SK-N-SH (cell line): Measurements from ENCODE around the gene DSP. TPM values are rescaled to one million over a fixed set of nuclear protein-coding genes. Genes with fewer than 3 reads are reported as not detected.

ENCODE experiments used
- CTCF ChIA-PET: fragments of 300-600, 350-600 bp; formaldehyde crosslinking; extraction: SDS; loops from one replicate; lab custom pipeline; 2021; lab: Yijun Ruan, JAX
- POLR2A ChIA-PET: fragments of 350-600 bp; sonication (Branson Sonifier 250); formaldehyde crosslinking; extraction: SDS; loops from one replicate; lab custom pipeline; 2020; ENCODE audit warnings: antibody characterized with exemption, inconsistent platforms; lab: Yijun Ruan, JAX
- DNase-seq: peaks from one replicate; pipeline ENCODE4 v3.0.0; 2012
- H2AFZ ChIP-seq: fragments of 200-600 bp; sonication (generic); 2 replicates; pipeline ENCODE4 v1.8.1; 2016; ENCODE audit warnings: antibody characterized with exemption, mild to moderate bottlenecking, low read depth
- H3F3A ChIP-seq: fragments of 200-600 bp; sonication (generic); replicated peaks from 2 replicates; pipeline ENCODE3; 2016; ENCODE audit warnings: antibody characterized with exemption, mild to moderate bottlenecking; ENCODE audit not compliant: insufficient read depth
- H3K27ac ChIP-seq, 2 experiments: fragments of 200-500 bp in 1 of 2; fragments of 200-600 bp in 1 of 2; sonication (Bioruptor generic) in 1 of 2; sonication (generic), shearing (Covaris generic) in 1 of 2; 2 replicates each; pipeline versions ENCODE4 v1.5.1 to v1.6.1; 2014 to 2016; ENCODE audit warnings: low read depth in 2 of 2, inconsistent platforms in 1 of 2, low read length in 1 of 2, mild to moderate bottlenecking in 1 of 2, mixed read lengths in 1 of 2
- H3K27me3 ChIP-seq: fragments of 200-600 bp; sonication (generic), shearing (Covaris generic); 2 replicates; pipeline ENCODE4 v1.6.1; 2016; ENCODE audit warnings: mixed run types; ENCODE audit not compliant: insufficient read depth
- H3K36me3 ChIP-seq, 2 experiments: fragments of 200-500 bp in 1 of 2; fragments of 200-600 bp in 1 of 2; sonication (Bioruptor generic) in 1 of 2; sonication (generic) in 1 of 2; replicated peaks in 1 of 2; 2 replicates each; pipeline versions ENCODE3 to v1.5.1; 2014 to 2016; ENCODE audit warnings: low read length in 1 of 2, mild to moderate bottlenecking in 1 of 2; ENCODE audit not compliant: insufficient read depth in 2 of 2, control insufficient read depth in 1 of 2
- H3K4me1 ChIP-seq, 2 experiments: fragments of 200-500 bp in 1 of 2; fragments of 200-600 bp in 1 of 2; sonication (Bioruptor generic) in 1 of 2; sonication (generic), shearing (Covaris generic) in 1 of 2; 2 replicates each; pipeline versions ENCODE4 v1.5.1 to v1.6.1; 2014 to 2016; ENCODE audit warnings: low read depth in 1 of 2, low read length in 1 of 2, mixed run types in 1 of 2; ENCODE audit not compliant: insufficient read depth in 2 of 2, control insufficient read depth in 1 of 2
- H3K4me2 ChIP-seq: fragments of 200-600 bp; sonication (generic), shearing (Covaris generic); 2 replicates; pipeline ENCODE4 v1.6.1; 2017; ENCODE audit warnings: mixed run types
- H3K4me3 ChIP-seq, 2 experiments: fragments of 200-500 bp in 1 of 2; fragments of 200-600 bp in 1 of 2; sonication (Bioruptor generic) in 1 of 2; sonication (generic), shearing (Covaris generic) in 1 of 2; 2 replicates each; pipeline versions ENCODE4 v1.5.1 to v1.8.1; 2014 to 2016; ENCODE audit warnings: low read depth in 2 of 2, inconsistent platforms in 1 of 2, low read length in 1 of 2, mild to moderate bottlenecking in 1 of 2, mixed read lengths in 1 of 2, moderate library complexity in 1 of 2
- H3K79me2 ChIP-seq: fragments of 200-600 bp; sonication (generic); 2 replicates; pipeline ENCODE4 v1.8.1; 2017; ENCODE audit warnings: mild to moderate bottlenecking; ENCODE audit not compliant: insufficient read depth
- H3K9ac ChIP-seq: fragments of 200-600 bp; sonication (generic); 2 replicates; pipeline ENCODE4 v1.6.1; 2017; ENCODE audit warnings: mixed run types
- H3K9me2 ChIP-seq: fragments of 200-600 bp; sonication (generic); 2 replicates; pipeline ENCODE4 v1.6.1; 2017; ENCODE audit warnings: mixed run types
- H3K9me3 ChIP-seq: fragments of 200-600 bp; sonication (generic); 2 replicates; pipeline ENCODE4 v1.6.1; 2017; ENCODE audit warnings: mixed run types, mild to moderate bottlenecking, moderate library complexity
- H4K20me1 ChIP-seq: fragments of 200-600 bp; sonication (generic); 2 replicates; pipeline ENCODE4 v1.6.1; 2017; ENCODE audit warnings: mild to moderate bottlenecking, mixed run types; ENCODE audit not compliant: insufficient read depth
- CHD2 ChIP-seq: fragments of 150-350 bp; IDR thresholded peaks from 2 replicates; pipeline ENCODE4 v1.6.1; 2018; ENCODE audit warnings: low read length; ENCODE audit not compliant: partially characterized antibody
- ELF1 ChIP-seq: IDR thresholded peaks from 2 replicates; pipeline ENCODE4 v1.4.0; 2012
- FOXJ3 ChIP-seq: sonication (generic); formaldehyde crosslinking; IDR thresholded peaks from 2 replicates; pipeline ENCODE4 v1.5.1; 2020; ENCODE audit warnings: mild to moderate bottlenecking, missing genetic modification reagents
- FOXM1 ChIP-seq: IDR thresholded peaks from 2 replicates; pipeline ENCODE4 v1.4.0; 2012; ENCODE audit warnings: low read depth, mild to moderate bottlenecking
- MXI1 ChIP-seq: IDR thresholded peaks from 2 replicates; pipeline ENCODE4 v1.6.1; 2012; ENCODE audit warnings: mild to moderate bottlenecking, low read depth, low read length, improper control_type of control experiment
- NFIC ChIP-seq: IDR thresholded peaks from 2 replicates; pipeline ENCODE4 v1.4.0; 2012; ENCODE audit warnings: borderline replicate concordance
- NRF1 ChIP-seq: IDR thresholded peaks from 2 replicates; pipeline ENCODE4 v1.6.1; 2012; ENCODE audit warnings: low read depth, mild to moderate bottlenecking, low read length
- POLR2AphosphoS5 ChIP-seq: IDR thresholded peaks from 2 replicates; pipeline ENCODE4 v1.6.1; 2012; ENCODE audit warnings: low read depth, low read length
- RAD21 ChIP-seq: IDR thresholded peaks from 2 replicates; pipeline ENCODE4 v1.6.1; 2012; ENCODE audit warnings: mild to moderate bottlenecking, low read length
- REST ChIP-seq: IDR thresholded peaks from 2 replicates; pipeline ENCODE4 v1.6.1; 2012; ENCODE audit warnings: mild to moderate bottlenecking, low read depth, low read length, moderate library complexity
- RFX5 ChIP-seq: IDR thresholded peaks from 2 replicates; pipeline ENCODE4 v1.6.1; 2012; ENCODE audit warnings: mild to moderate bottlenecking, improper control_type of control experiment, low read length
- RXRA ChIP-seq: IDR thresholded peaks from 2 replicates; pipeline ENCODE4 v1.4.0; 2012; ENCODE audit warnings: low read depth, mild to moderate bottlenecking, borderline replicate concordance
- SIN3A ChIP-seq: IDR thresholded peaks from 2 replicates; pipeline ENCODE4 v1.6.1; 2012; ENCODE audit warnings: low read depth, mild to moderate bottlenecking, low read length, moderate library complexity, borderline replicate concordance
- TAF1 ChIP-seq: IDR thresholded peaks from 2 replicates; pipeline ENCODE4 v1.6.1; 2012; ENCODE audit warnings: low read depth, mild to moderate bottlenecking, low read length, moderate library complexity, borderline replicate concordance
- TEAD4 ChIP-seq: IDR thresholded peaks from 2 replicates; pipeline ENCODE4 v1.4.0; 2012; ENCODE audit warnings: mild to moderate bottlenecking, borderline replicate concordance; ENCODE audit not compliant: insufficient read depth
- ZBTB33 ChIP-seq: IDR thresholded peaks from 2 replicates; pipeline ENCODE4 v1.4.0; 2012; ENCODE audit warnings: low read depth, borderline replicate concordance
- WGBS: methylation state at CpG from one replicate; pipeline ENCODE4 v1.1.6; 2017; ENCODE audit warnings: low lambda C conversion rate; 5-methylcytosine and 5-hydroxymethylcytosine counted together
- polyA plus RNA-seq, 3 experiments: library from polyadenylated mRNA; depleted of rRNA; stranded (reverse); fragments of >200 nt; gene quantifications; 2 replicates each; pipeline ENCODE4 v1.2.3, GENCODE V29; 2012
- TF ChIP-seq, protein P1 (sequence below): IDR thresholded peaks from 2 replicates; pipeline ENCODE4; 2012
- TF ChIP-seq, protein P2 (sequence below): fragments of 150-350 bp; IDR thresholded peaks from 2 replicates; pipeline ENCODE4 v1.6.1; 2017; ENCODE audit warnings: antibody characterized with exemption, low read length, low read depth, borderline replicate concordance

The DSP gene
- polyA plus RNA-seq, 1 of the 3 experiments (the other 2 are of a cell fraction), result 0.02 TPM

GRCh38 chr6:7572213-7572943 lies 30.9 kb downstream of the DSP start (continued):
- no peak for TF ChIP-seq MXI1
- TF ChIP-seq FOXM1, result no peak
- no peak for TF ChIP-seq REST
- no peak for TF ChIP-seq TAF1
- no peak for TF ChIP-seq ELF1
- no peak for TF ChIP-seq SIN3A
- TF ChIP-seq, protein P1, sequence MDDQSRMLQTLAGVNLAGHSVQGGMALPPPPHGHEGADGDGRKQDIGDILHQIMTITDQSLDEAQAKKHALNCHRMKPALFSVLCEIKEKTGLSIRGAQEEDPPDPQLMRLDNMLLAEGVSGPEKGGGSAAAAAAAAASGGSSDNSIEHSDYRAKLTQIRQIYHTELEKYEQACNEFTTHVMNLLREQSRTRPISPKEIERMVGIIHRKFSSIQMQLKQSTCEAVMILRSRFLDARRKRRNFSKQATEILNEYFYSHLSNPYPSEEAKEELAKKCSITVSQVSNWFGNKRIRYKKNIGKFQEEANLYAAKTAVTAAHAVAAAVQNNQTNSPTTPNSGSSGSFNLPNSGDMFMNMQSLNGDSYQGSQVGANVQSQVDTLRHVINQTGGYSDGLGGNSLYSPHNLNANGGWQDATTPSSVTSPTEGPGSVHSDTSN, result no peak
- TF ChIP-seq FOXJ3 (CRISPR knock-in tag), result no peak

GRCh38 chr6:7574500-7574899 lies 33.0 kb downstream of the DSP start:
- no peaks in the 10 kb centered on the region for H3K9me2 ChIP-seq
- no peaks in the 10 kb centered on the region for H3K79me2 ChIP-seq
- 11% methylated on average over 2 of the region's 2 CpGs for WGBS
- no peaks in the 10 kb centered on the region for H3K36me3 ChIP-seq
- DNase-seq, result no peak
- peaks cover 51% of the 10 kb centered on the region for H3K27me3 ChIP-seq
- H3K4me3 ChIP-seq, result no peak overlapping the region
- no peak overlapping the region for H2AFZ ChIP-seq
- no peaks in the 10 kb centered on the region for H3K4me1 ChIP-seq
- ChIA-PET CTCF (interaction anchor here (1.0 to 1.6 kb wide), 2 partner anchors 11 to 17 kb away, joined by 3 to 4 read pairs; no protein-coding TSS in a partner anchor), POLR2A (no interaction called here)
- H3K9ac ChIP-seq, result no peak overlapping the region
- no peaks in the 10 kb centered on the region for H4K20me1 ChIP-seq
- H3K27ac ChIP-seq, result no peak overlapping the region
- H3F3A ChIP-seq, result no peaks in the 10 kb centered on the region
- TF ChIP-seq RAD21, result no peak
- no peak for TF ChIP-seq TAF1
- TF ChIP-seq NFIC, result no peak
- TF ChIP-seq, protein P1, result no peak
- no peak for TF ChIP-seq FOXM1
- no peak for TF ChIP-seq RXRA
- TF ChIP-seq ZBTB33, result no peak
- TF ChIP-seq, protein P2, sequence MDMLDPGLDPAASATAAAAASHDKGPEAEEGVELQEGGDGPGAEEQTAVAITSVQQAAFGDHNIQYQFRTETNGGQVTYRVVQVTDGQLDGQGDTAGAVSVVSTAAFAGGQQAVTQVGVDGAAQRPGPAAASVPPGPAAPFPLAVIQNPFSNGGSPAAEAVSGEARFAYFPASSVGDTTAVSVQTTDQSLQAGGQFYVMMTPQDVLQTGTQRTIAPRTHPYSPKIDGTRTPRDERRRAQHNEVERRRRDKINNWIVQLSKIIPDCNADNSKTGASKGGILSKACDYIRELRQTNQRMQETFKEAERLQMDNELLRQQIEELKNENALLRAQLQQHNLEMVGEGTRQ, result no peak
- no peak for TF ChIP-seq RFX5
- TF ChIP-seq TEAD4, result no peak
- TF ChIP-seq CHD2, result no peak
- TF ChIP-seq SIN3A, result no peak
- TF ChIP-seq NRF1, result no peak
- no peak for TF ChIP-seq POLR2AphosphoS5
- H3K9me3 ChIP-seq, result no peaks in the 10 kb centered on the region
- H3K4me2 ChIP-seq, result no peak overlapping the region
